HG02763 (cell line): Measurements from ENCODE around the gene COL4A2.

Experiments used
- ATAC-seq: cut with Tn5 transposase; IDR thresholded peaks from one replicate; pipeline ENCODE4 v1.9.1; 2021; ENCODE audit warnings: mild to moderate bottlenecking, moderate library complexity; ENCODE audit not compliant: unreplicated experiment

Gene COL4A2

DNA sequence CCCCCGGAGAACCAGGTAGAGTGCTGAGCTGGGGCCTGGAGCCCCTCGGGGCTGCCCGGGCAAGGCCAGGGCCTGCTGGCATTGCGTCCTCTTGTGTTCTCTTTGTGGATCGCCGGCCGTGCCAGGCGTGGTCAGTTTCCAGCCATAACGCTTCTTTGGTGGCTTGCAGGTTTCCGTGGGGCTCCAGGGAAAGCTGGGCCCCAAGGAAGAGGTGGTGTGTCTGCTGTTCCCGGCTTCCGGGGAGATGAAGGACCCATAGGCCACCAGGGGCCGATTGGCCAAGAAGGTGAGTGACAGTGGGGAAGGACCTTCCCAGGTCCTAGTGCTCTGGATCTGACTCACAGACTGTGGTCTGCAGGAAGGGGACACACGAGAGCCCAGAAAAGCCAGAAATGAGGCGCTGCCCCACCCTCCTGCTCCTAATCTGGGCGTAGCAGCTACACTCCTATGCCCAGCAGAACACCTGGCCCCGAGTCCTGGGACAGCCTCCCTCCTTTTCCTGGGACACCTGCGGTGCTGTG, 197.0 kb downstream of the COL4A2 start:
- ATAC-seq = no peak

DNA sequence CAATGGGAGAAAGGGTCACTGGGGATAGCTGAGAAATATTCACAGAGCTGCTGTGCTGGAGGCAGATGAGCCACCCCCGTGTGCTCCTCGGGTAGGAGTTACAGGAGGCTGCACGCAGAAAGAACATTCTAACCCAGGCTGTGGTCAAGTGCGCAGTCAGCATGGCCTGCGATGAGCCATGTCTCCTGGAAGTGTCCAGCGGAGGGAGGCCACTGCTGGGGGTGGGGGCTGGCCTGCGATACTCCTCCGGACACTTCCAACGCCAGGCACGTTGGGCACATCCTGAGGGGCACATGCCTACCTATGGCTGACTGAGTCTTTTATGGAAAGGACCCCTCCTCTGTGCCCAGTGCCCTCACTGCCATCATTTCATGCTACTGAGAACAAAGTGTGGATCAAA, 198.5 kb downstream of the COL4A2 start:
- ATAC-seq = no peak

DNA sequence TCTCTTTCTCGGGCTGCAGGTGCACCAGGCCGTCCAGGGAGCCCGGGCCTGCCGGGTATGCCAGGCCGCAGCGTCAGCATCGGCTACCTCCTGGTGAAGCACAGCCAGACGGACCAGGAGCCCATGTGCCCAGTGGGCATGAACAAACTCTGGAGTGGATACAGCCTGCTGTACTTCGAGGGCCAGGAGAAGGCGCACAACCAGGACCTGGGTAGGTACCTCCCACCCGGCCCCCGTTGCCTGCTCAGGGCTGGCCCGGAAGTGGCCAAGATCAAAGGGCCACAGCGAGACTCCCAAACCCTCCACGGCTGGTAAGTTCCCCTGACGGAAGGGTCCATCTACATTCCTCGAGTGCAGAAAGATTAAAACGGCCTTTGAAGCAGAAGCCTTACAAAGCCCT, 199.3 kb downstream of the COL4A2 start:
- ATAC-seq = no peak

DNA sequence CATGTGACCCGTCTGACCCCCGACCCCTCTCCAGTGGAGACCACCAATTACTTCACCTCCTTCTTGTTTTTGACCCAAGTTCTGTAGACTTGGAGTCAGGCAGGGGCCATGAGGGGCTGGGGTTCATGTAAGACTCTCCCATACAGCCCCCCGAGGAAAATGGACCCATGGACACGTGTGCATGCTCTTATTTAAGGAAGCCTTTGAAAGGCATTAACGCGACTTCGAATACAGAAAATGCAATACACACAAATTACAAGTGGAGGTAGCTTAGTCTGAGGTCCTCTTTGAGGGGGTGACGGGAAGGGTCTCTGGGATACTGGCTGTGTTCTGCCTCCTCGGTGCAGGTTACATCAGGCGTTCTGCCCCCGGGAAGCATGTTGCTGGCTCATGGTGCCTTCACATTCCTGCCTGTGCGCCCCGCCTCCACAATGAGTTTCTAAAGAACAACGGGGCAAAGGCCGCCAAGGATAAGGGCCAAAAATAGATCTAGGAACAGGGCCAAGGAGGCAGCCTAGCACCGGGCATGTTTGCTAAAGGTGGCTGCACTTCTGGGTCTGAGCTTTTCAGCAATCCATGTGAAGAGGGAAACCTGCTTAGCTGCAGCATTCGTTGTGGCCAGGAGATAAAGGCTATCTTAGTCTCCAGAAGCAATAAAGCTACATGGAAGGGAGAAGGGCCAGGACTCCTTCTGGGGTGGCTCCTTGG, 199.9 kb downstream of the COL4A2 start:
- no peak for ATAC-seq

DNA sequence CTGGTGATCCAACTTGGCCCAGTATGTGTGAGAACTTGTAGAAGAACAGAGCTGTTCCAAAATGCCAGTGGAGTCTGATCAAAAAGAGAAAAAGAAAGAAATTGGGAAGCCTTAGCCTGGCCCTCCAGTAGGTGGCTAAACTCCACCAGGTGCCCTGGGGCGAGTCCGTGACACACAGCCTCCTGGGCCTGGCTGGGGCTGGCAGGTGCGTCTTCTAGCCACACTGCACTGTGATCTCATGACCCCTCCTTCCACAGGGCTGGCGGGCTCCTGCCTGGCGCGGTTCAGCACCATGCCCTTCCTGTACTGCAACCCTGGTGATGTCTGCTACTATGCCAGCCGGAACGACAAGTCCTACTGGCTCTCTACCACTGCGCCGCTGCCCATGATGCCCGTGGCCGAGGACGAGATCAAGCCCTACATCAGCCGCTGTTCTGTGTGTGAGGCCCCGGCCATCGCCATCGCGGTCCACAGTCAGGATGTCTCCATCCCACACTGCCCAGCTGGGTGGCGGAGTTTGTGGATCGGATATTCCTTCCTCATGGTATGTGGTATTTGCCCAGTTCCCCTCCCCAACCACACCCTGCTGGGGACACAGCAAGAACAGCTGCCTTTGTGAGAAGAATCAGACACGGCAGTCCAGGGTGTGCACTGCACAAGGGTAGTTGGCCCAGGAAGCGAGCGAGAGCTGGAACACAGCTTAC, 200.7 kb downstream of the COL4A2 start:
- ATAC-seq = no peak

DNA sequence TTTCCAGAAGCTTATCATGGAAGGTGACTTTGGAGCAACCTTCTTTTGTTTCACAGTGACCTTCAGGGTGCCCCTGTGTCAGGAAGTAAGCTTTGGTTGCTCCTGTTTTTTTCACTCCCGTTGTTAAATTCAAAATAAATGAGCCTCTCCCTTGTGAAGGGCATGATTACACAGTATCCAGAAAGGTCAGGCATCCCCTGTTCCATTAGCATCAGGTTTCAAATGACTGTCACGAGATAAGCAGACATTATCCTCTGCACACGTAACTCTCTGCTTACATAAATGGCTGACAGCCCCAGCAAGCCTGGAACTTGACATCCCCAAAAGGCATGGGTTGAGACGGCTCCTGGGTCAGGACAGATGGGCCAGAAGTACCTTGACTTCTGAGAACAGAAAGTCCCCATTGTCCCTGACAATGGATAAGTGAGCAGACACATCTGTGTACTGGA, 202.4 kb downstream of the COL4A2 start:
- ATAC-seq = no peak

DNA sequence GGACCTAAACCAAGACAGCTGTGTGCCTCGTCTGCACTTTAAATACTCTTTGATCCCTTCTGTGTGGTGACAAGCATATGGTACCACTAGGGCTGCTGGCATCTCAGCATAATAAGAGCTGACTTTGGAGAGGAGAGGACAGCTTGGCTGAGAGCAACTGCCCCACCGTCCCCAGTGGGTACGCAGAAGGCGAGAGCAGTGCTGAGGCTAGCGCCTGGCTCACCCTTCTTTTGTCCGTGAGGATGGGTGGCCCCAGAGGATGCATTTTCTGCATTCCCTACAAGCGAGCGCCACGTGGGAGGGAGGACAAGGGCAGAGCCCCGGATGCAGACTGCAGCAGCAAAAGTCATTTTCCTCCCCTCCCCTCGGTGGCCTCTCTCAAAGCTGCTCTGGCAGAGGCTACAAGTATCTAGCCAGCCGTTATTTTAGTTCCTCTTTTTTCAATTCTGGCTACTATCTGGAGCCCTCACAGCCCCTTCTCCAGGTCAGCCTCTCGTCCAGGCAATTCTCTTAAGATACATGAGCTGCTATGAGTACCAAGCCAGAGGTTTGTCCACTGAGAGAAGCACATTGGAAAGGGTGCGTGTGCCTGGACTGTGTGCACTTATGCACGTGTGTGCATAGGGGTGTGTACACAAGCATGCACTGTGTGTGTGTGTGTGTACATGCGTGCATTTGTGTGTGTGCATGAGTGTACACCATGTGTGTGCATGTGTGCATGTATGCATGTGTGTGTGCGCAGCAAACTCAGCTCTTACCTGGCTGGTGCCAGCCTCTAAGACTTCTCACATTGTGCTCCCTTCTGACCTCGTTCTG, 203.1 kb downstream of the COL4A2 start:
- no peak for ATAC-seq

DNA sequence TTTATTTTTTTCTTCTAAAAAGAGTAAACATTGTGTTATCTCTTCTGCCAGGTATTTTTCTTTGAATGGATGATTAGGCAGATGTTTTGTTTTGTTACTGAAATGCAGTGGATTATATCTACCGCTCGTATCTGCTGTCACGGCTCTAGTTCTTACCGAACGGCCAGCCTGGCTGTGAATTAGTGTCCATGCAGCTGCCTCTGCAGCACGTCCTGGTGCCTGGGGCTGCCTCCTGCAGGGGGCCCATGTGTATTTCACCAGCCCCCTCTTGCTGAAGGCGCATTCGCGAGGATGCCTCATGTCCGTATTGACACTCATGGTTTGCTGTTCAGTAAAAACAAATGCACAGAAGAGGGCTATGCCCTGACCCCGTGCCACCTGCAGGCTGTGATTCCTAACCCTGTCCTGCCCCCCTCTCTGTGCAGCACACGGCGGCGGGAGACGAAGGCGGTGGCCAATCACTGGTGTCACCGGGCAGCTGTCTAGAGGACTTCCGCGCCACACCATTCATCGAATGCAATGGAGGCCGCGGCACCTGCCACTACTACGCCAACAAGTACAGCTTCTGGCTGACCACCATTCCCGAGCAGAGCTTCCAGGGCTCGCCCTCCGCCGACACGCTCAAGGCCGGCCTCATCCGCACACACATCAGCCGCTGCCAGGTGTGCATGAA, 204.6 kb downstream of the COL4A2 start:
- no peak for ATAC-seq

DNA sequence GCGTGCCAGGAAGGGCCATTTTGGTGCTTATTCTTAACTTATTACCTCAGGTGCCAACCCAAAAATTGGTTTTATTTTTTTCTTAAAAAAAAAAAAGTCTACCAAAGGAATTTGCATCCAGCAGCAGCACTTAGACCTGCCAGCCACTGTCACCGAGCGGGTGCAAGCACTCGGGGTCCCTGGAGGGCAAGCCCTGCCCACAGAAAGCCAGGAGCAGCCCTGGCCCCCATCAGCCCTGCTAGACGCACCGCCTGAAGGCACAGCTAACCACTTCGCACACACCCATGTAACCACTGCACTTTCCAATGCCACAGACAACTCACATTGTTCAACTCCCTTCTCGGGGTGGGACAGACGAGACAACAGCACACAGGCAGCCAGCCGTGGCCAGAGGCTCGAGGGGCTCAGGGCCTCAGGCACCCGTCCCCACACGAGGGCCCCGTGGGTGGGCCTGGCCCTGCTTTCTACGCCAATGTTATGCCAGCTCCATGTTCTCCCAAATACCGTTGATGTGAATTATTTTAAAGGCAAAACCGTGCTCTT, 205.2 kb downstream of the COL4A2 start:
- no peak for ATAC-seq

DNA sequence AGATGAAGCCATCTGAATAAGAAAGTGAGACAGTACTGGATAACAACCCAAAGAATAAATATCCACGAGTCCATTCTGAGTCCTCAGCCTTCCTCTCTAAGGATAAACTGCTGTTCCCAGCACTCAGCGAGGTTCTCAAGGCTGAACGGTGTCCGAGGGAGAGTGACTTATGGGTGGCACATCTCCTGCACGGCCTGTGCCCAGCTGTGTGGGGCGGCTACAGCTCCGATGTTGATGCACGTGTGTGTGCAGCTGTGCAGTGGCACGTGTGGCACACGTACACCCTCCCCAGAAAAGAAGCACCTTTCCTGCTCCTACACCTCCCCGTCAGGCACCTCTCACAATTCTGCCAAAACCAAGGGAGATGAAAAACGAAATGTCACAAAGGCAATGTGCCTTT, 209.4 kb downstream of the COL4A2 start:
- ATAC-seq = no peak

DNA sequence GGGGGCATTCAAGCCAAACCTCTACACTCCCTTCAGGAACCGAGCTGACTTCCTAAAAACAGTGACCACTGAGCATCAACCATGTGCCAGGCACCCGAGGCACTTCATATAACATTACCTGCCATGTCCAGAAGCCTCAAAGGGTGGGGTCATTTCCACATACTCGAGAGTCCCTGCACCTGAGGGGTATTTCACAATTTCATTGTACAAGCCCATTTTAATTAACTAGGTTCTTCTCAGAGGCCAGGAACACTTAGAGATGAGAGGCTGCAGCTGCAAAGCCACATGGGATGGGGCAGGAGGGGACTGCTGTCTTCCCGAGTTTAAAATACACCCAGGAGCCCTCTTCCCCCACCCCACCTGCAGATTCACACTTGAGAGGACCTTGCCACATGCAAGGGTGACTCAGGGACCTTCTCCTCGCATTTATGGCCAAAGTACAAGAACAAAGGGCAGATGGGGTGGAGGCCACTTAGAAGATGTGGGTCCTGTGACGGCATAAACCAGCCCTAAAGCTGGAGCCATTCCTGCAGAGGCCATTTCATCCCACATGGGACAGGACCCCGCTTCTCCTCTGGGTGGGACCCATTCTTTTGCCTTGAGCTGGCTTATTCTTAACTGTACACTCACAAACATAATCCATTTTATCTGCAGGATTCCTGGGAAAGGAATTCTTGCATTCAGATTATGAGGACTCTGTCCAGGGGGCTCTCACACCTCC, 210.6 kb downstream of the COL4A2 start:
- ATAC-seq = no peak

DNA sequence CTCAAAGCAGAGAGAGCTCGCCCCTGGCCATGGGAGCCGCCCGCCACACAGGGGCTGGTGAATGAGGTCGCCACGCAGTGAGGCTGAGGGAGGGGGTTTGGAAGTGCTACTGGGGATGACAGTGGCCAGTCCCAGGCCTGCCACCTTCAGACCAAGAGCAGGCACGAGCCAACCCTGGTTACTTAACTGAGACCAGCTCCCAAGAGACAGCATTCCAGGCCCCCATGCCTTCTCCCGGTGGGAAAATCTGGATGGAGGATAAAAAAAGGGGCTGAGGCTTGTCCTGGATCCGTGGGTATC, 211.1 kb downstream of the COL4A2 start:
- ATAC-seq = no peak

DNA sequence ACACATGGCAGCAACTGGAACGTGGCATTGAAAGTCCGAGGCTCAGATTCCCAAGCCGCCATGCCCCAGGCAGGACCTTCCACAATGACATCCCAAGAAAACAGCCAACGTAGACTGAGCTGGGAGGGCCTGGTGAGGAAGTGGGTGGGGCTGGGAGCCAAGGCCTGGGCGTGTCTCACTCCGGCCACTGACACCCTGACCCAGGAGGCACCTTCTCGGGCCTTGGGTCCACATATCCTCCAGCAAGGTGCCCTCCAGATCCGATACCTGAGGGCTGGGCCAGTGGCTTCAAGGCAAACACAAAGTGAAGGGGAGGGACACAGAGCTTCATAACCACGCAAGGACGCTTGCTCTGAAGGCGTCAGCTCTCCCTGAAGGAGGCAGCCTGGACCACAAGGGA, 211.5 kb downstream of the COL4A2 start:
- no peak for ATAC-seq

DNA sequence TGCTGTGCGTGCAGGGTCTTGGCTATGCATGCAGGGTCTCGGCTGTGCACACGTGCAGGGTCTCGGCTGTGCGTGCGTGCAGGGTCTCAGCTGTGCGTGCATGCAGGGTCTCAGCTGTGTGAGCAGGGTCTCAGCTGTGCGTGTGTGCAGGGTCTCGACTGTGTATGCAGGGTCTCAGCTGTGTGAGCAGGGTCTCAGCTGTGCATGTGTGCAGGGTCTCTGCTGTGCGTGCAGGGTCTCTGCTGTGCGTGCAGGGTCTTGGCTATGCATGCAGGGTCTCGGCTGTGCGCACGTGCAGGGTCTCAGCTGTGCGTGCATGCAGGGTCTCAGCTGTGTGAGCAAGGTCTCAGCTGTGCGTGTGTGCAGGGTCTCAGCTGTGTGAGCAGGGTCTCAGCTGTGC, 212.0 kb downstream of the COL4A2 start:
- ATAC-seq = no peak

DNA sequence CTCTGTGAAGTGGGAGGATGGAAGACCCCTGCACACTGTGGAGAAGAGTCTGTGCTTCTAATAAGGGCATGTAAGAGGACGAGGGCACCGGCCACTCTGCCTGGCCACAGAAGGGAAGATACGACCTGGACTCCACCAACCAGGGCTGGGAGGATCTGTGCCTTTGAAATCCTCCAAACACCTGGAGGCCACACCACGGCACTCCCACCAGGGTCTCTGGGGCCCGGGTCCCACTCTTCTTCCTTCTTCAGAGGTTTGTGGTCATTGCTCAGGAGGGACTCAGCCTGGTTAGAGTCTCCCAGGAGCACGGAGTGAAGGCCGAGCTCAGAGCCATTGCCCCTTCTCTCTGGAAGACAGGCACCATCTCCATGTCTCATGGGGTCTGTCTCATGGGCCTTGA, 212.4 kb downstream of the COL4A2 start:
- no peak for ATAC-seq

DNA sequence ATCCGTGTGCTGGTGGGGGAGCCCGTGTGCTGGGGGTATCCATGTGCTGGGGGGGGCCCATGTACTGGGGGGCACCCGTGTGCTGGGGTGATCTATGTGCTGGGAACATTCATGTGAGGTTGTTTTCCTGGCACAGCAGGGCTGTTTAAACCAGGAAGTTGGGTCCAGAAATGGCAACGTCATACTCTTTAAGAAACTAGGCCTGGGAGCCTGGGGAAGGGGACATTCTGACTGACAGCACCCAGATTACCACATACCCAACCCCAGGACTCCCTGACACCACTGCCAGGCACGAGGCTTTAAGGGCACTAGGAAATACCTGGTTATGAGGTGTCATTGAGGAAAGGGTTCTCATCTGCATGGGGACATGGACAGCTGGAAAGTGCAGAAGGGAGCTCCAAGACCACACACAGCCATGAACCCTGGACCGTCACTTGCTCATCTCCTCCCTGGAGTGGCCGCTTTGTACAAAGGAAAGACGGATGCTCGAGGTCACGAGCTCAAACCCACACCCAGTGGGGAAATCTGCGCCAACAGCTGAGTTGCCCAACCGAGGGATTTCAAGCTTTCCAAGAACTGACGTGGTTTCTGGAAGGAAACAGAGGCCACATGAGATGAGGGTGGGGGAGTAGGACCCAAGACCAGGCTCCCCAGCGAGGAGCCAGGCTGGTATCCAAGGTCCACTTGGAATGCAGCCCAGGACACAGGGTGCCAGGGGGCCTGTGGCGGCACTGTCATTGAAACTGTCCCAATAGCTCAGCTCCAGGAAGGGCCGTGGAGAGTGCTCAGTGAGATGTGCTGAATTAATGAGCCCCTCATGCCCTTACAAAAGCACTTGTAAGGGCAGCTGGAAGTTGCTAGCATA, 213.6 kb downstream of the COL4A2 start:
- no peak for ATAC-seq

DNA sequence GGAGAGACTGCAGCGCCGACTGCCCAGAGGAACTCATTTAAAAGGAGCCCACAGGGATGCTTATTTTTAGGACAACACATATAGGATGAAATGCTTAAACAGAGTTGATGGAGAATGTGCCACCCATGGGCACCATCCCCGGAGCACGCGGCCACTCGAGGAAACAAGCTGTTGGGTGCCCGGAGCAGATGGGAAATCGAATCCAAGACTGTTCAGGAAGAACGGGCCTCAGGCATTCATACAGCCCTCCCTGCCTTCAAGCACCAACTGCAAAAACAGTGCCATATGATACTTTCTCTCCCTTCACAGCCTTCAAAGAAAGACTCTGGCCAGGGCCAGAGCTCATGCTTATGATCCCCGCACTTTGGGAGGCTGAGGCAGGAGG, 214.2 kb downstream of the COL4A2 start:
- no peak for ATAC-seq

DNA sequence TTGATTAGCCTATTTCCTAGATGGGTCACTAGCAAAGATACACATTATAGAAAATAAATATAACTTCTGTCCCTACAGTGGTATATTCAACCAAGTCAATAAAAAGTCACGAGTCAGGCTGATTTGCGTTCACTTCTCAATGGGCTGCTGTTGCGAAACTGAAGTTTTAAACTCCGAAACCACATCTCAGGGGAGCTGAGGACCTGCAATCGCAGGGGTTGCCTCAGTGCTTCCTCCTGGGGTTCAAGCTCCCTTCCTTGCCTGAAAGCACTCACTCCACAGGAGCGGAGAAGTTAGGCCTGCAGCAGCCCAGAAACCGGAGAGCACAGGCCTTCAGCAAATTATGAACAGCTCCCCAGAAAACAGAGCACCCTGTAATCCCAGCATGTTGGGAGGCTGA, 214.9 kb downstream of the COL4A2 start:
- ATAC-seq = no peak

DNA sequence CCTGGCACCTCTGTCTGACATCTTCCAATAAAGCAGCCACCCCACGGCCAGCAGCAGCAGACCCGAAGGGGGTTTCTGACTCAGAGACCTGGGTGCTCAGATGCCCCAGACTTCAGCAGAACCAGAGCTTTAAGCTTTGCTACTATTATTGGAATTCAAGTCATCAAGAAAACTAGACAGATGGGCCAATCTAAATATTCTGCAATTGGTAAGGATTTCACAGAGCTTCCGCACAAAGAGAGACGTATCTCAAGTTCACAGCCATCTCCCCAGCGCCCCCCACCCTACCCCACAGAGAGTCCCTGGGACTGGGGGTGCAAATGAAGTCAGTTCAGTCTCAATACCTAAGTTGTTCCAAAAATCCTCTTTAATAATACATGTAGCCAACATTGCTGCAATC, 215.6 kb downstream of the COL4A2 start:
- no peak for ATAC-seq
